ENCODE measurements around the gene LEMD2. TPM values are rescaled to one million over a fixed set of nuclear protein-coding genes. Genes with fewer than 3 reads are reported as not detected.

LEMD2 gene
- polyA plus RNA-seq, 1 donor (not counting 4 experiments of a cell fraction or from before 2014, with no cell fraction given), result 48.6 TPM

DNA sequence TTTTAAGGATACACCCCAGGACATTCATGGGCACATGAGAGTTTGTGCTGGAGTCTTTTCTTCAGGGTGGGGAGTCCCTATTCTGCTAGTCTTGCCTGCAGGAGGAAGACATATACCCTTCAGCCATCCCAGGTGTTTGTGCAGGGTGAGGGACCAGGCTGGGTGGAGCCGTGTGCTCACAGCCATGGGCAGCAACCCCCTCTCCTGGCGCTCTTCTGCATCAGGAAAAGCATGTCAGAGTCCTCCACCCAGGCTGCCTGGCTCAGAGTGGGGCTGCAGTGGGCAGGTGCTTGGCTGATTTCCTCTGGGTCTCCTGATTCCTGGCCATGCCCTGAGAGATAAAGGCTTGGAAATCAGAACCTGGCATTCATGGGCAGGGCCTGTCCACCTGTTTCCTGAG, 37.6 kb upstream of the LEMD2 start:
- Histone ChIP-seq H3K27ac (ENCODE audit: control insufficient read depth, insufficient read depth, low read length) (no peak overlapping the region), H3K79me2 (ENCODE audit: control insufficient read depth, insufficient read depth, low read length) (no peaks in the 10 kb centered on the region), H3K4me3 (ENCODE audit: control insufficient read depth in 2 of 3, extremely low read depth in 1 of 3, insufficient read depth in 2 of 3, low read depth in 1 of 3, low read length in 3 of 3) (no peak overlapping the region), H3K4me2 (ENCODE audit: control insufficient read depth, extremely low read depth, insufficient read depth, low read depth, low read length) (no peak overlapping the region), H2AFZ (ENCODE audit: control insufficient read depth, low read length) (no peak overlapping the region), H3K4me1 (ENCODE audit: control insufficient read depth, extremely low read depth, insufficient read depth, low read length) (peaks cover 7% of the 10 kb centered on the region), H4K20me1 (ENCODE audit: control insufficient read depth, extremely low read depth, insufficient read depth, low read length) (no peaks in the 10 kb centered on the region), H3K9me1 (ENCODE audit: control insufficient read depth, extremely low read depth, insufficient read depth, low read length) (no peaks in the 10 kb centered on the region), H3K27me3 (ENCODE audit: control insufficient read depth, extremely low read depth, insufficient read depth, low read length) (no peaks in the 10 kb centered on the region), H3K9me3 (ENCODE audit: control insufficient read depth, low read depth, low read length) (no peaks in the 10 kb centered on the region), H3K36me3 (ENCODE audit: control insufficient read depth in 2 of 2, extremely low read depth in 1 of 2, insufficient read depth in 2 of 2, low read length in 2 of 2) (no peaks in the 10 kb centered on the region), H3K9ac (ENCODE audit: control insufficient read depth, extremely low read depth, insufficient read depth, low read length) (no peak overlapping the region)
- DNase-seq (ENCODE audit: low read depth, low spot score) (no peak), FAIRE-seq (no peak)
- TF ChIP-seq EZH2 (IDR thresholded peaks at IDR 0.05; ENCODE audit: low read length), result no peak
- TF ChIP-seq, protein P1, sequence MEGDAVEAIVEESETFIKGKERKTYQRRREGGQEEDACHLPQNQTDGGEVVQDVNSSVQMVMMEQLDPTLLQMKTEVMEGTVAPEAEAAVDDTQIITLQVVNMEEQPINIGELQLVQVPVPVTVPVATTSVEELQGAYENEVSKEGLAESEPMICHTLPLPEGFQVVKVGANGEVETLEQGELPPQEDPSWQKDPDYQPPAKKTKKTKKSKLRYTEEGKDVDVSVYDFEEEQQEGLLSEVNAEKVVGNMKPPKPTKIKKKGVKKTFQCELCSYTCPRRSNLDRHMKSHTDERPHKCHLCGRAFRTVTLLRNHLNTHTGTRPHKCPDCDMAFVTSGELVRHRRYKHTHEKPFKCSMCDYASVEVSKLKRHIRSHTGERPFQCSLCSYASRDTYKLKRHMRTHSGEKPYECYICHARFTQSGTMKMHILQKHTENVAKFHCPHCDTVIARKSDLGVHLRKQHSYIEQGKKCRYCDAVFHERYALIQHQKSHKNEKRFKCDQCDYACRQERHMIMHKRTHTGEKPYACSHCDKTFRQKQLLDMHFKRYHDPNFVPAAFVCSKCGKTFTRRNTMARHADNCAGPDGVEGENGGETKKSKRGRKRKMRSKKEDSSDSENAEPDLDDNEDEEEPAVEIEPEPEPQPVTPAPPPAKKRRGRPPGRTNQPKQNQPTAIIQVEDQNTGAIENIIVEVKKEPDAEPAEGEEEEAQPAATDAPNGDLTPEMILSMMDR (optimal IDR thresholded peaks at IDR 0.05 in 1 of 3, IDR thresholded peaks at IDR 0.05 in 1 of 3, conservative IDR thresholded peaks at IDR 0.05 in 1 of 3; ENCODE audit: extremely low read depth in 1 of 3, insufficient read depth in 2 of 3, low read length in 3 of 3), result no peak
- dilution Hi-C loops (cut with MboI; ENCODE audit: extremely low pct_ligation_motif_present, low sequenced_read_pairs), result no loop called here

DNA sequence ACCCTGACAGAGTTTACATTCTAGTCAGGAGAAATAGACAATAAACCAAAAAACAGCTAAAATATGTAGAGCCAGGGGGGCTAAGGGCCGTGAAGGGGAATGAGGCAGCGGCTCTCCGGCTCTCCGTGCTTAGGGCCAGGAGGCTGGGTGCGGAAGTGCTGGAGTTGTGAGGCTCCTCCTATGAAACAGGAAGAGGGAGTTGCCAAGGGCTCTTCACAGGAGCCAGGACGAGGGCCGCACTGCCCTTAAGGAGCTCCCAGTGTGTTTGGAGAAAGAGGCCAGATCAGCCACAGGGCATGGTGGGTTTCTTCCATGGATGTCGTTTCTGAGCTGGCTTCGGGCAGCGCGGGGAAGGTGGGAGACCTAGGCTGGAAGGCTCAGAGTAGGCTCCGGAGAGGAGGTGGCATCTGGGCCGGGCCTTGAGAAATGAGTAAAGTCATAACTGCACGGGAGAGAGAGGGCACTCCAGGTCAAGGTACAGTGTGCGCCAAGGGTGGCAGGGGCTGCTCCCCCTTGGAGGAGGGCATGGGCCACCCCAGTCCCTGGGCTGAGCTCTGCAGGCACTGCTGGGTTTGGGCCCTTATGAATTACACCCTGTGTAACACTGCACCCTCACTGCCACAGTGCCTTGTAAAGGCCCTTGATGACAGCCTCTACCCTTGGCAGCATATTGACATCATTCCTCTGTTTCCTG, 35.7 kb upstream of the LEMD2 start:
- no peaks in the 10 kb centered on the region for H3K79me2 ChIP-seq (ENCODE audit: control insufficient read depth, insufficient read depth, low read length)
- peak overlapping the region; percentile 59 for H3K4me2 ChIP-seq (ENCODE audit: control insufficient read depth, extremely low read depth, insufficient read depth, low read depth, low read length)
- TF ChIP-seq, protein P1 (optimal IDR thresholded peaks at IDR 0.05 in 1 of 3, IDR thresholded peaks at IDR 0.05 in 1 of 3, conservative IDR thresholded peaks at IDR 0.05 in 1 of 3; ENCODE audit: extremely low read depth in 1 of 3, insufficient read depth in 2 of 3, low read length in 3 of 3), result peak in 1 of 3 experiments; percentile 11
- TF ChIP-seq EZH2 (IDR thresholded peaks at IDR 0.05; ENCODE audit: low read length), result no peak
- no peaks in the 10 kb centered on the region for H3K9me3 ChIP-seq (ENCODE audit: control insufficient read depth, low read depth, low read length)
- no peaks in the 10 kb centered on the region for H3K27me3 ChIP-seq (ENCODE audit: control insufficient read depth, extremely low read depth, insufficient read depth, low read length)
- peak overlapping the region; percentile 89 for H2AFZ ChIP-seq (ENCODE audit: control insufficient read depth, low read length)
- DNase-seq (ENCODE audit: low read depth, low spot score), result no peak
- FAIRE-seq, result peak; percentile 23
- H4K20me1 ChIP-seq (ENCODE audit: control insufficient read depth, extremely low read depth, insufficient read depth, low read length), result no peaks in the 10 kb centered on the region
- dilution Hi-C loops (cut with MboI; ENCODE audit: extremely low pct_ligation_motif_present, low sequenced_read_pairs), result no loop called here
- H3K9me1 ChIP-seq (ENCODE audit: control insufficient read depth, extremely low read depth, insufficient read depth, low read length), result no peaks in the 10 kb centered on the region
- no peak overlapping the region for H3K27ac ChIP-seq (ENCODE audit: control insufficient read depth, insufficient read depth, low read length)
- H3K4me1 ChIP-seq (ENCODE audit: control insufficient read depth, extremely low read depth, insufficient read depth, low read length), result peaks cover 7% of the 10 kb centered on the region
- H3K36me3 ChIP-seq (ENCODE audit: control insufficient read depth in 2 of 2, extremely low read depth in 1 of 2, insufficient read depth in 2 of 2, low read length in 2 of 2), result no peaks in the 10 kb centered on the region
- H3K9ac ChIP-seq (ENCODE audit: control insufficient read depth, extremely low read depth, insufficient read depth, low read length), result peak overlapping the region; percentile 35
- peak overlapping the region in 2 of 3 experiments; percentile 16 to 38 for H3K4me3 ChIP-seq (ENCODE audit: control insufficient read depth in 2 of 3, extremely low read depth in 1 of 3, insufficient read depth in 2 of 3, low read depth in 1 of 3, low read length in 3 of 3)

Measured in keratinocyte (primary cell).